Left ventricle myocardium inferior (tissue), 1 donor: ENCODE data around the gene ITCH. TPM values are rescaled to one million over a fixed set of nuclear protein-coding genes. Genes with fewer than 3 reads are reported as not detected.
A peak's percentile ranks its signal among the peaks of the same experiment; 100 is the strongest.
"Not testable (repeated sequence)": the region's sequence is repeated elsewhere in the genome, so short reads cannot be mapped to it uniquely, and the experiment has no call there.

ENCODE experiments used
- DNase-seq: peaks from one replicate; pipeline ENCODE4 v3.0.0-alpha.2; 2020
- H3K27ac ChIP-seq: fragments of 200-600 bp; replicated peaks from 2 replicates; pipeline ENCODE4 v1.8.0; 2021
- H3K27me3 ChIP-seq: fragments of 200-600 bp; 2 replicates; pipeline ENCODE4 v1.8.0; 2021; ENCODE audit warnings: low read depth
- H3K36me3 ChIP-seq: fragments of 200-600 bp; 2 replicates; pipeline ENCODE4 v1.8.0; 2021
- H3K4me1 ChIP-seq: fragments of 200-600 bp; 2 replicates; pipeline ENCODE4 v1.8.0; 2021
- H3K4me3 ChIP-seq: fragments of 200-600 bp; 2 replicates; pipeline ENCODE4 v1.8.0; 2021; ENCODE audit warnings: mild to moderate bottlenecking, moderate library complexity
- H3K9me3 ChIP-seq: fragments of 200-600 bp; replicated peaks from 2 replicates; pipeline ENCODE4 v1.8.0; 2021
- intact Hi-C: fragments of 100-400 bp; cut with micrococcal nuclease; formaldehyde crosslinking; loops from one replicate; pipeline ENCODE4 v1.11.0; 2022
- total RNA-seq: library from RNA; stranded (reverse); fragmentation: NEBNext Ultra II Directional; extraction: Animal tissue kit (Norgen Biotek cat#: 25700); gene quantifications from one replicate; pipeline ENCODE4 v1.2.1, GENCODE V29; 2021
- TF ChIP-seq, protein P1 (sequence below): fragments of 200-600 bp; IDR thresholded peaks from 2 replicates; pipeline ENCODE4 v1.8.0; 2021; ENCODE audit warnings: antibody characterized with exemption, mild to moderate bottlenecking, borderline replicate concordance
- donor health status: DM: no; HTN: yes; CAD: no; lungs with severe emphysema.

The ITCH gene
- total RNA-seq, 1 donor from 2014 or later, result 40.1 TPM

DNA sequence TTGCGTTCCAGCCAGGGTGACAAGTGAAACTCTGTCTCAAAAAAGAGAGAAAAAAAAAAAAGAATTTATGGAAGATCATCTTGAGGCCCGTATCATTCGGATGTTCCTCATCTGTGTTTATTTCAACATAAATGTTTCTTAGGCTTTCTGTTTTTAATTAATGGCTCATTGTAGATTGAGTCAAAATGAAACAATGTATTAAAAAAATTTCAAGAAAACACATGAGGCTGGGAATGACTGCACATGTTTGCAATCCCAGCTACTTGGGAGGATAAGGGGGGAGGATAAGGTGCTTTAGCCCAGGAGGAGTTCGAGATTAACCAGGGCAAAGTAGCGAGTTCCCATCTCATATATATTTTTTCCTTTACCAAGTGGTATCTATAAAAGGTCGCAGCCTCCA, 47.3 kb downstream of the ITCH start:
- intact Hi-C loops, result no loop called here
- no peaks in the 10 kb centered on the region for H3K9me3 ChIP-seq
- no peak overlapping the region for H3K4me3 ChIP-seq
- H3K27ac ChIP-seq, result no peak overlapping the region
- peaks cover 56% of the 10 kb centered on the region for H3K36me3 ChIP-seq
- TF ChIP-seq, protein P1, sequence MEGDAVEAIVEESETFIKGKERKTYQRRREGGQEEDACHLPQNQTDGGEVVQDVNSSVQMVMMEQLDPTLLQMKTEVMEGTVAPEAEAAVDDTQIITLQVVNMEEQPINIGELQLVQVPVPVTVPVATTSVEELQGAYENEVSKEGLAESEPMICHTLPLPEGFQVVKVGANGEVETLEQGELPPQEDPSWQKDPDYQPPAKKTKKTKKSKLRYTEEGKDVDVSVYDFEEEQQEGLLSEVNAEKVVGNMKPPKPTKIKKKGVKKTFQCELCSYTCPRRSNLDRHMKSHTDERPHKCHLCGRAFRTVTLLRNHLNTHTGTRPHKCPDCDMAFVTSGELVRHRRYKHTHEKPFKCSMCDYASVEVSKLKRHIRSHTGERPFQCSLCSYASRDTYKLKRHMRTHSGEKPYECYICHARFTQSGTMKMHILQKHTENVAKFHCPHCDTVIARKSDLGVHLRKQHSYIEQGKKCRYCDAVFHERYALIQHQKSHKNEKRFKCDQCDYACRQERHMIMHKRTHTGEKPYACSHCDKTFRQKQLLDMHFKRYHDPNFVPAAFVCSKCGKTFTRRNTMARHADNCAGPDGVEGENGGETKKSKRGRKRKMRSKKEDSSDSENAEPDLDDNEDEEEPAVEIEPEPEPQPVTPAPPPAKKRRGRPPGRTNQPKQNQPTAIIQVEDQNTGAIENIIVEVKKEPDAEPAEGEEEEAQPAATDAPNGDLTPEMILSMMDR, result no peak
- no peaks in the 10 kb centered on the region for H3K27me3 ChIP-seq
- H3K4me1 ChIP-seq, result peaks cover 32% of the 10 kb centered on the region
- DNase-seq, result no peak

DNA sequence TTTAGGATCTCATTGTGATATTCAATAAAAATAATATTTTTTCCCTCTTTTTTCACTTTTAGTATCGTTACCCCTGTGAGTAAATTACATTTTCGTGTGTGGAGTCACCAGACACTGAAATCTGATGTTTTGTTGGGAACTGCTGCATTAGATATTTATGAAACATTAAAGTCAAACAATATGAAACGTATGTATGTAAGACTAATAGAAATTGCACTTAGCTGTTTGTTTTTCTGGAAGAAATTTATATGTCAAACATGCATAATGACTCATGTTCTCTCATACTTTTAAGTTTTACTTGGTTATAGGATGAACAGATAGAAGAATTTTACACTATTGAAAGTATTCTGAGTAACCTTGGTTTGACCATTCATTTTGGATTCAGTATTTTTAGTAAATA, 49.4 kb downstream of the ITCH start:
- TF ChIP-seq, protein P1, result no peak
- intact Hi-C loops, result no loop called here
- peaks cover 66% of the 10 kb centered on the region for H3K36me3 ChIP-seq

GRCh38 chr20:34414525-34414924, 51.5 kb downstream of the ITCH start:
- DNase-seq, H3K27me3 ChIP-seq, intact Hi-C loops, H3K4me3 ChIP-seq, H3K9me3 ChIP-seq: not testable (repeated sequence)
- Histone ChIP-seq H3K27ac (peak overlapping the region; percentile 41), H3K4me1 (peaks cover 26% of the 10 kb centered on the region), H3K36me3 (peaks cover 73% of the 10 kb centered on the region)

More for the DNA sequence above, 49.4 kb downstream of the ITCH start:
- Histone ChIP-seq H3K4me3 (no peak overlapping the region), H3K9me3 (no peaks in the 10 kb centered on the region), H3K4me1 (peaks cover 26% of the 10 kb centered on the region), H3K27me3 (no peaks in the 10 kb centered on the region), H3K27ac (no peak overlapping the region)
- no peak for DNase-seq

DNA sequence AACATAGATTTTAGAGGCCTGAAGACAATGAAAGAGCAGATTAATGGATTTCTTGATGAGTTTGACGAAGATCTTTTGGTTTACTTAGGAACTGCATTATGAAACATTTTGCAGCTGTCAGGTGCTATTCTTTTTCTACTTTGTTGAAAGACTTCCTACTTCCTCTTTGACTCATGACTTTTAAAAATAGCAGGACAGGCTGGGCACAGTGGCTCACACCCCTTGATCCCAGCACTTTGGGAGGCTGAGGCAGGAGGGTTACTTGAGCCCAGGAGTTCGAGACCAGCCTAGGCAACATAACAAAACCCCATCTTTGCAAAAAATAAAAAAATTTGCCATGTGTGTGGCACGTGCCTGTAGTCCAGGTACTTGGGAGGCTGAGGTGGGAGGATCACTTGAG, 52.0 kb downstream of the ITCH start:
- intact Hi-C loops, result no loop called here
- Histone ChIP-seq H3K9me3 (no peaks in the 10 kb centered on the region), H3K36me3 (peaks cover 71% of the 10 kb centered on the region), H3K4me1 (peaks cover 26% of the 10 kb centered on the region), H3K4me3 (no peak overlapping the region), H3K27ac (peak overlapping the region; percentile 41), H3K27me3 (no peaks in the 10 kb centered on the region)
- TF ChIP-seq, protein P1, result no peak
- no peak for DNase-seq

GRCh38 chr20:34420146-34420545, 57.1 kb downstream of the ITCH start:
- Histone ChIP-seq H3K27ac (peak overlapping the region; percentile 76), H3K27me3 (no peaks in the 10 kb centered on the region), H3K36me3 (peaks cover 60% of the 10 kb centered on the region), H3K4me1 (peaks cover 38% of the 10 kb centered on the region), H3K9me3 (no peaks in the 10 kb centered on the region), H3K4me3 (no peak overlapping the region)
- TF ChIP-seq, protein P1, result no peak
- DNase-seq, result no peak
- intact Hi-C loops, result no loop called here

- Histone ChIP-seq H3K36me3 (peaks cover 52% of the 10 kb centered on the region), H3K4me1 (peaks cover 41% of the 10 kb centered on the region), H3K9me3 (no peaks in the 10 kb centered on the region), H3K27ac (peak overlapping the region; percentile 76), H3K27me3 (no peaks in the 10 kb centered on the region), H3K4me3 (no peak overlapping the region)
- DNase-seq, result no peak
- TF ChIP-seq, protein P1, result no peak
- intact Hi-C loops, result no loop called here
Observed at GRCh38 chr20:34420975-34421374, 57.9 kb downstream of the ITCH start.
